Stimulated activated CD8-positive, alpha-beta memory T cell treated with anti-CD3 and anti-CD28 coated beads, Interleukin-4, amount 100 ng/mL, for 1 hour (primary cell): Measurements from ENCODE around the gene EPC2.
"Not testable (repeated sequence)": the region's sequence is repeated elsewhere in the genome, so short reads cannot be mapped to it uniquely, and the experiment has no call there.

Source experiments
- DNase-seq, 2 donors: peaks; one replicate each; pipeline ENCODE4 v3.0.0-alpha.2; 2020; ENCODE audit warnings: low read depth in 2 of 2, low spot score in 1 of 2

EPC2 gene

DNA sequence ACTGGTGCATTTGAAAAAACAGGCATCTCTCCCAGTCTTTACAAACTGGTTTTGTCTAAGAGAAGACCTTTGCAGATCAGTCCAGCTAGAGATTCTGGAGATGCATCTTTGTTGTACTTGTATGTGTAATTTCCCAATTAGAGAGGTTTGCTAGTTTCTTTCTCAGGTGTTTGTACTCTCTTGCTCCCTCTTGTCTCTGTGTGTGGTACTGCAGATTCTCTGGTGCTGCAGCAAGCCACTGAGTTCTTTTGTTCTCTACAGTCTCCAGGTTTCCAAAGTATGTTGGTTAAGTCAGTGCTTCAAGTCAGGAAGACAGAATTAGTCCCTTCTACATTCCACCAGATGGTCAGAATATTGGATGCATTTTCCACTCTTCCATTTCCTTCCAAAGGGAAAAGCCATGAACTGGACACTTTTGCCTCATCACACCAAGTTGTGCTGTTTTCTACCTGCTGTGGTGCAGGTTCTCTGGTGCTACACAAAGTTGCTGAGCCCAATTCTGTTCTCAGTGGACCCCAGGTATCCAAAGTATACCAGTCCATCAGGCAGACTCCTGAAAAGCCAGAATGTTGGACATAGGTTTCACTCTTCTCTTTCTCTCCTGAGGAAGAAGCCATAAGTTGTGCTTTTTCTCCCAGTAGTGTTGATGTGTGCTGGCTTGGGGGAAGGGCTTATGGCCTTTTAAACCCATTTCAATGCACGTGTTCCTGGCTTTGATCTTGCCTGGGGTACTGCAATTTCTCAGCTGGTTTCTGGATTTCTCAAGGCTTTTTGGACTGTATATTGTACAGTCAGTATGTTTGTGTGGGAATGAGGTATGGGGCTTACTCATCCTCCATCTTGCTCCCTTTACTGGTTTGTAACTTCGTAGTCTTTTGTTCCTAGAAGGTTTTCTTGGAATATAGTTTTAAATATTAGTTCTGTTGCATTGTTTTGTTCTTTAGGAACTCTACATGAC is 29.8 kb downstream of the EPC2 start:
- no peak for DNase-seq

DNA sequence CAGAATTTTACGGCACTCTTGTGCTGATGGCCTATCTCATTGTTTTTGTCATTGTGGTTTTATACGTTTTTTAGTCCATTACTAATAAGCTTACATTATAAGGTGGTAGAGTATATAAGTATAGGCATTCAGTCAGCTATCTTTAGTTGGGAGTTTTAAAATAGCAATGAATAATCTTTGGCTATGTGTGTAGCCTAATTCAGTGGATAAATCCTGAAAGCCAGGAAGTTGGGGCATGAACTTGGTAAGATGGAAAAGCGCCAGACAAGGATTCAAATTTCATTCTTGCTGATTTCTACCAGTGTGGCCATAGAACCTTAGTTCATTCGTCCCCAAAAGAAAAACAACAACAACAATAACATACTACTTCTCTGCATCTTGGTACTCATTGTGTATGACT is 31.2 kb downstream of the EPC2 start:
- no peak for DNase-seq

DNA sequence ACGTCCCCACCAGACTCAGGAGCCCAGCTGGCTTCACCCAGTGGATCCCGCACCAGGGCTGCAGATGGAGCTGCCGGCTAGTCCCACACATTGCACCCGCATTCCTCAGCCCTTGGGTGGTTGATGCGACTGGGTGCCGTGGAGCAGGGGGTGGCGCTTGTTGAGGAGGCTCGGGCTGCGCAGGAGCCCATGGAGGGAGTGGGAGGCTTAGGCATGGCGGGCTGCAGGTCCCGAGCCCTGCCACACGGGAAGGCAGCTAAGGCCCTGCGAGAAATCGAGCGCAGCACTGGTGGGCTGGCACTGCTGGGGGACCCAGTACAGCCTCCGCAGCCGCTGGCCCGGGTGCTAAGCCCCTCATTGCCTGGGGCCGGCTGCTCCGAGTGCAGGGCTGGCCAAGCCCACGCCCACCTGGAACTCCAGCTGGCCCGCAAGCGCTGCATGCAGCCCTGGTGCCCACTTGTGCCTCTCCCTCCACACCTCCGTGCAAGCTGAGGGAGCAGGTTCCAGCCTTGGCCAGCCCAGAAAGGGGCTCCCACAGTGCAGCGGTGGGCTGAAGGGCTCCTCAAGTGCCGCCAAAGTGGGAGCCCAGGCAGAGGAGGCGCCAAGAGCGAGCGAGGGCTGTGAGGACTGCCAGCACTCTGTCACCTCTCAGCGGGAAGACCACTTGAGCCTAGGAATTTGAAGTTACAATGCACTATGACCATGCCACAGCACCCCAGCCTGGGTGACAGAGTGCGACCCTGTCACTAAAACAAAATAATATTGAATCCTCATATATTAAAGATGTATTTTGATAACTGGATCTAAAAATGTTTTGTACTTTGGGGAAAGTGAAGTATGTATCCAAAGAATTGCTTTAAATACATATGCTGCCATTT is 34.0 kb downstream of the EPC2 start:
- DNase-seq = not testable (repeated sequence)

DNA sequence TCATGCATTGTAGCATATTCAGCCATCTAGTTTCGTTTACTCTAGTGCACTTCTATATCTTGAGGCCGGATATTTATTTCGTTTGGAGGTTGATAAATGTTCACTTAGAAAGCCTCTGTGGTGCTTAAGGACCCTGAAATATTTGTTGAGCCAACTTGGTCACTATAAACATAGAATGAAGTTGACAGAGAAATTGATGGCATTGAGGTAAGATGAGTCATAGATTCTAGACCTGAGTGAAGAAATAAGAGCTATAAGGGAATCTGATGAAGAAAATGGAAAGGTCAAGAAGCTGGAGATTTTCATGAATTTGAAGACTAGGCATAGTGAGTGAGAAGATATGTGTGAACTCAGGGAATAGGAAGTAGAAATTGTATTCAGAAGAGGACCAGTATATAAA is 35.9 kb downstream of the EPC2 start:
- DNase-seq = no peak

DNA sequence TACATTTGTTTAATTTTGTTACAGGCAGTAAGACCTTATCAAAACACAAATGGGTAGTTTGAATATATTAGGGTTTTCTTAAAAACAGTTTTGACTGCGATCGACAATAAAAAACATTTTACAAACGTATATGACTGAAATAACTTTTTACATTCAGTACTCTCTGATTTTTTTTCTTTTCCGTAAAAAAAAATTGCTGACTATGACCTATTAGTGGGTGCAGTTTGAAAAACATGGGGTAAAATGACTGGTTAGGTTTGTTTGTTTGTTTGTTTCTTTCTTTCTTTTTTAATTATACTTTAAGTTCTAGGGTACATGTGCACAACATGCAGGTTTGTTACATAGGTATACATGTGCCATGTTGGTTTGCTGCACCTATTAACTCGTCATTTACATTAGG is 36.9 kb downstream of the EPC2 start:
- no peak for DNase-seq

DNA sequence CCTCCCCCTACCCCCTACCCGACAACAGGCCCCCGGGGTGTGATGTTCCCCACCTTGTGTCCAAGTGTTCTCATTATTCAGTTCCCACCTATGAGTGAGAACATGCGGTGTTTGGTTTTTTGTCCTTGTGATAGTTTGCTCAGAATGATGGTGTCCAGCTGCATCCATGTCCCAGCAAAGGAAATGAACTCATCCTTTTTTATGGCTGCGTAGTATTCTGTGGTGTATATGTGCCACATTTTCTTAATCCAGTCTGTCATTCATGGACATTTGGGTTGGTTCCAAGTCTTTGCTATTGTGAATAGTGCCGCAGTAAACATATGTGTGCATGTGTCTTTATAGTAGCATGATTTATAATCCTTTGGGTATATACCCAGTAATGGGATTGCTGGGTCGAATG is 37.3 kb downstream of the EPC2 start:
- DNase-seq = not testable (repeated sequence)

DNA sequence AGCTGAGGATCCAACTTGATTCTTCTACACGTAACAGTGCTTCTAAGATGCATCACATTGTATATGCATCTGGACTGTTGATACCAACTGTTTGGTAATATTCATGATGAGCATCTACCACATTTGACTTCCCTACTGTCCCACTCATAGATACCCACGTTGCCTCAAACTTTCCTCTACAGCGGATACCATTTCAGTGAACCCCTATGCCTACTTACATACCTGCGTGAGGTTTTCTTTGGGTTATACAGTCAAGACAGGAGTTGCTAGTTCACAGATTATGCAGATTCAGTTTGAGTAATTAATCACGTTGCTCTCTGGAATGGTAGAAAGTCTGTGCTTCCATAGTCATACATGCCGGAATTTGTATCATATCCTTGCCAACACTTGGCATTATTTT is 40.0 kb downstream of the EPC2 start:
- DNase-seq = no peak

DNA sequence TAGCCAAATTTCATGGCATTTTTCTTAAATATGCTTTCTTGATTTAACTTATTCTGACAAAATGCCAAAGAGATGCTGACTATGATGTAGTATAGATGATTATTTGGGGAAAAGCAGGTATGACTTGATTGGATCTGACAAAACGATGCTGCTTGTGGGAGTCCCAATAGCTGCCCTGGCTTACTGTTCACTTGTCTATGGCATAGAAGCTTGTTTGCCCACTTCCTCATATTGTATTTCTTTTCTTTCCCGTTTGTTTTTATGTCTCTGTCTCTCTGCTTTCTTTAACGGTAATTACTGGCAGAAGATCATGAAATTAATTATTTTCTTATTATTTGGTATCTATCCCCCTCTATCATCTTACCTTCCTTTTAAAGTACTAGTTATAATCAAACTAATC is 43.0 kb downstream of the EPC2 start:
- no peak for DNase-seq

DNA sequence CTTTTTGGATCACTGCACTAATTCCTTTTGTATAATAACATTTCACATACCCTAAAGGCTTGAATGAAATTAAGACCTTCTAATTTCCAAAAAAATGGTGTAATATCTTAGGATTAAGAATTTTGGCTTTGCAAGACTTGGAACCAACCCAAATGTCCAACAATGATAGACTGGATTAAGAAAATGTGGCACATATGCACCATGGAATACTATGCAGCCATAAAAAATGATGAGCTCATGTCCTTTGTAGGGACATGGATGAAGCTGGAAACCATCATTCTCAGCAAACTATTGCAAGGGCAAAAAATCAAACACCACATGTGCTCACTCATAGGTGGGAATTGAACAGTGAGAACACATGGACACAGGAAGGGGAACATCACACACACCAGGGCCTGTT is 43.5 kb downstream of the EPC2 start:
- not testable (repeated sequence) for DNase-seq

DNA sequence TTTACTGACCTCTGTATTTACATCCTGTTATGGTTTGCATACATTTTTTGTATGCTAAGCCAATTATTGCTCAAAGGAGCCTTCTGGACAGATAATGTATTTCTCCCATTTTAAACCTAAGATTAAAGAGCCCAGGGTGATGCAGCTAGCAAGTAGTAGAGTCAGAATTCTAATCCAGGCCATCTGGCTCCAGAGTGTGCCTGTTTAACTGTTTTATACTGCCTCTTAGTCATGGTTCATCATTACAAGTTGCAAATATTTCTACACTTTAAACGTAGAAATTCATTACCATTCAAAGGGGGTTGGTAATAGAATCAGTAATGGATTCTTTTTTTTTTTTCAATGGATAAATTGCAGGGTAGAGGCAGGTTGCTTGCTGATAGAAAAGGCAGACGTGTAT is 52.4 kb downstream of the EPC2 start:
- DNase-seq = no peak

DNA sequence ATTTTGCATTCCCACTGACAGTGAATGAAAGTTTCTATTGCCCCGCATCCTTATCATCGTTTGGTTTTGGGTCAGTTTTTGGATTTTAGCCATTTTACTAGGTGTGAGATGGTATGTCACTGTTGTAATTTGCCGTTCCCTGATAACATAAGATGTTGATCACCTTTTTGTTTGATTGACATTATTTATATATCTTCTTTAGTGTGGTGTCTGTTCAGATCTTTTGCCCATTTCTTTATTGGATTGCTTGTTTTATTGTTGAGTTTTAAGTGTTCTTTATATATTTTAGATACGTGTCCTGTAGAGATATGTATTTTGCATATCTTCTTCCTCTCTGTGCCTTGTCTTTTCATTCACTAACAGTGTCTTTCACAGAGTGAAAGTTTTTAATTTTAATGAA is 55.3 kb downstream of the EPC2 start:
- no peak for DNase-seq

DNA sequence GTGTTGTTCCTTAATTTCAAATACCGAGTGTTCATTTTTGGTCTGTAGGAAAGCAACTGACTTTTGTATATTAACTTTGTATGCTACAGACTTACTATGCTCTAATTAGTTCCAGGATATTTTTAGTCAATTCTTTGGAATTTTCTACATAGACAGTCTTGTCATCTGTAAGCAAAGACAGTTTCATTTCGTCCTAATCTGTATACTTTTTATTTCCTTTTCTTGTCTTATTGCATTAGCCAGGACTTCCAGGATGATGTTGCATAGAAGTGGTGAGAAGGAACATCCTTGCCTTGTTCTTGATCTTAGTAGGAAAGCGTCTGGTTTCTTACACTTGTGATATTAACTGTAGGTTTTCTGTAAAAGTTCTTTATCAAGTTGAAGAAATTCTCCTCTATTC is 56.5 kb downstream of the EPC2 start:
- DNase-seq = no peak

DNA sequence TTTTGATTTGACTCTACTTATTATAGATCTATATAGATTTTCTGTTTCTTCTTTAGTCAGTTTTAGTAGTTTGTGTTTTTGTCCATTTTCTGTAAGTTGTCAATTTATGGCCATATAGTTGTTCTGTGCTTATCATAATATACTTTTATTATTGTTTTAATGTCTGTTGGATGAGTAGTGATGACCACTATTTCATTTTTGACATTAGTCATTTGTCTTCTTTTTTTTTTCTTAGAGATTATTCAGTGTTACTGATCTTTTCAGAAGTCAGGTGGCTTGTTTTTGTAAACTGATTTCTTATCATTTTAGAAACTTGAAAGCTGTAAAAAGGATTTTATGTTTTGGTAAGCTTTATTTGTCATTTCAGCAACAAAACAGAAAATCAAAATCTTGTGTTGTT is 57.3 kb downstream of the EPC2 start:
- DNase-seq = no peak

DNA sequence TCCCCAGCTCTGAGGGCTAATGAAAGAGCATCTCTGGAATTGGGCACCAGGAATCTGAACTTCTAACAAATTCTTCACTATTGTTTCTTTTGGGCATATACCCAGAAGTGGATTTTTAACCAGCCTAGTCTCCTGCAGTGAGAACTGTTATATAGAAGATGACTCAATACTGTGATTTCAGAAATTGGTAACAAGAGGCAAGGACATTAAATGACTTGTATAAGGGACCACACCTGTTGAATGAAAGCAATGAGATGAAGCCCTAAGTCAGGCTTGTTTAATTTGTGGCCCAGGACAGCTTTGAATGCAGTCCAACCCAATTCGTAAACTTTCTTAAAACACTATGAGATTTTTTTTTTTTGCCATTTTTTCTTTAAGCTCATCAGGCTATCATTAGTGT is 57.9 kb downstream of the EPC2 start:
- no peak for DNase-seq

DNA sequence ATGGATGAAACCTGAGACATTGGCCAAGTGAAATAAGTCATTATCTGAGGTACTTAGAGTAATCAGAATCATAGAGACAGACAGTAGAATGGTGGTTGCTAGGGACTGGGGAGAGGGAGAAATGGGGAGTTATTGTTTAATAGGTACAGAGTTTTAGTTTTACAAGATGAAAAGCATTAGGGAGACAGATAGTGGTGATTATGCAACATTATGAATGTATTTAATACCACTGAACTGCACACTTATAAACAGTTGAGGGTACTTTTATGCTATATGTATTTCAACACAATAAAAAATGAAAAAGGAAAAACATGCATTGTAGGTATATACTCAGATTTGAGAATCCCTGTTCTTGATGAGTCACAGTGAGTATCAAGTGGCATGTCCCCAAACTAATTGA is 59.7 kb downstream of the EPC2 start:
- DNase-seq = no peak

DNA sequence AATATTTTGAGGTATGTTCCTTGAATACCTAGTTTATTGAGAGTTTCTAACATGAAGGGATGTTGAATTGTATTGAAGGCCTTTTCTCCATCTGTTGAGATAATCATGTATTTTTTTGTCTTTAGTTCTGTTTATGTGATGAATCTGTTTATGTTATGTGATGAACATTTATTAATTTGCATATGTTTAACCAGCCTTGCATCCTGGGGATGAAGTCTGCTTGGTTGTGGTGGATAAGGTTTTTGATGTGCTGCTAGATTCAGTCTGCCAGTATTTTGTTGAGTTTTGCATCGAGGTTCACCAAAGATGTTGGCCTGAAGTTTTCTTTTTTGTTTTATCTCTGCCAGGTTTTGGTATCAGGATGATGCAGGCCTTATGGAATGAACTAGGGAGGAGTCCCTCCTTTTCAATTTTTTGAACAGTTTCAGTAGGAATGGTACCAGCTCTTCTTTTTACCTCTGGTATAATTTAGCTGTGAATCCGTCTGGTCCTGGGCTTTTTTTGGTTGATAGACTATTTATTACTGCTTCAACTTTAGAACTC is 71.9 kb downstream of the EPC2 start:
- no peak for DNase-seq

DNA sequence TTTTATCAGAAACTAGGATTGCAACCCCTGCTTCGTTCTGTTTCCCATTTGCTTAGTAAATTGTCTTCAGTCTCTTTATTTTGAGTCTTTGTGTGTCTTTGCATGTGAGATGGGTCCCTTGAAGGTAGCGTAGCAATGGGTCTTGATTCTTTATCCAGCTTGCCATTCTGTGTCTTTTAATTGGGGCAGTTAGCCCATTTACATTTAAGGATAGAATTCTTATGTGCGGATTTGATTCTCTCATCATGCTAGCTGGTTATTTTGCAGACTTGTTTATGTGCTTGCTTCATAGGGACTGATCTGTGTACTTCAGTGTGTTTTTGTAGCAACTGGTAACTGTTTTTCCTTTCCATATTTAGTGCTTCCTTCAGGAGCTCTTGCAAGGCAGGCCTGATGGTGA is 73.5 kb downstream of the EPC2 start:
- no peak for DNase-seq

DNA sequence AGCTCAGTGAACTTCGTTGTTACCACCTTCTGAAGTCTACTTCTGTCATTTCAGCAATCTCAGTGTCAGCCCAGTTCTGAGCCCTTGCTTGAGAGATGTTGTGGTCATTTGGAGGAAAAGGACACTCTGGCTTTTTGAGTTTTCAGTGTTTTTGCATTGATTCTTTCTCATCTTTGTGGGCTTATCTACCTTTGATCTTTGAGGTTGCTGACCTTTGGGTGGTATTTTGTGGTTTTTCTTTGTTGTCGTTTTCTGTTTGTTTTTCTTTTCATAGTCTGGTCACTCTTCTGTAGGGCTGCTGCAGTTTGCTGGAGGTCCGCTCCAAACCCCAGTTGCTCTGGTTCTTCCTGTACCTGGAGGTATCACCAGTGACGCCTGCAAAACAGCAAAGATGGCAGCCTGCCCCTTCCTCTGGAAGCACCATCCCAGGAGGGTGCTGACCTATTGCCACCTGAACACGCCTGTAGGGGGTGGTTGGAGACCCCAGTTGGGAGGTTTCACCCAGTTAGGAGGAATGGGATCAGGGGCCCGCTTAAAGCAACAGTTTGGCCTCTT is 74.7 kb downstream of the EPC2 start:
- no peak for DNase-seq

DNA sequence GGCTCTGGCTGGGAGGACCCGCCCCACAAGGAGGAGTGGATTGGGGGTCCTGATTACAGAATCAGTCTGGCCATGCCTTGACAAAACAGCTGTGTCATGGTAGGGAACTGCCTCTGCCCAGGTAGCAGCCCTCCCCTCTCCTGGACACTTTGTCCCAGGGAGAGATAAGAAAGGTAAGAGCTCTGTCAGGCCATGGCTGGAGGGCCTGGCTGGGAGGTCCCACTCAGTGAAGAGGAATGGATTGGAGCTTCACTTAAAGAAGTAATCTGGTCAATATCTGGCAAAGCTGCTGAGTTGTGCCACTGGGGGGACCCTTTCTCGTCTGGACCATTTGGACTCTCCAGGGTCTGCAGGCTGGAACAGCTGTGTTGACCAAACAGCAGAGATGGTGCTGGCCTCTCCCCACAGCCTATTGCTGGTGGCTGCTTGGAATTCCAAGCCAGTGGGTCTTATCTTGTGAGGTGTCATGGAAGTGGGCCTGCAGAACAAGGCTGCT is 75.4 kb downstream of the EPC2 start:
- no peak for DNase-seq

DNA sequence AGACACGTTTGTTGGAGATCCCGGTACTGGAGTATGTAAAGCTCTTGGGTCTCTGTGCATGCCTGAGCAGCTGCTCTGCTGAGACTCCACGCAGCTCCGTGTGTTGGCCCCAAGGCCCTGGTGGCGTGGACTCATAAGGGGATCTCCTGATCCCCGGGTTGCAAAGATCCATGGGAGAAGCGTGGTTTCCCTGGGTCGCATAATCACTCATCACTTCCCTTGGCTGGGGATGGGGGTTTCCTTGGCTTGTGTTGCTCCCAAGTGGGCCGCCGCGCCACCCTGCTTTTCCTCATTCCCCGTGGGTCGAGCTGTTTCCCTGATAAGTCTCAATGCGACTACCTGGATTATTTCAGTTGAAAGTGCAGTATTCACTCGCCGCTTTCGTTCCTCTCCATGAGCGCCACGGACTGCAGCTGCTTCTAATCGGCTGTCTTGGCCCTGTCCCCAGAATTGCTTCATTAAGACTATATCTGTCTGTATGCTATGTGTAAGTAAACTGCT is 76.0 kb downstream of the EPC2 start:
- no peak for DNase-seq

DNA sequence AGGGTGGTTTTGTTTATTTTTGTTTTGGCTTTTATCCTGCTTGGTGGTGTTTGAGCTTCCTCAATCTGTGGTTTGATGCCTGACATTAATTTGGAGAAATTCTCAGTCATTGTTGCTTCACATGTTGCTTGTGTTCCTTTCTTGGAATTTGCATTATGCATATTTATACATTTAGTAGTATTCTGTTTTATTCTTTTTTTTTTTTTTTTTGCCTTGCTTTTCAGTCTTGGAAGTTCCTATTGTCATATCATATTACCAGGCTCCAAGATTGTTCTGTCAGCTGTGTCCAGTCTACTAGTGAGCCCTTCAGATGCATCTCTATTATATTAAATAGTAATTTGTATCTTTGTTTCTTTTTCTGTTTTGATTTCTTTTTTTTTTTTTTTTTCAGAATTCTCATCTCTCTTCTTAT is 77.0 kb downstream of the EPC2 start:
- no peak for DNase-seq
